DMS 273 (cell line): Measurements from ENCODE around the gene RAB17.

Experiments
- DNase-seq: peaks from one replicate; lab custom pipeline; 2025; ENCODE audit not compliant: unreplicated experiment; lab: John Stamatoyannopoulos, UW

The RAB17 gene, protein sequence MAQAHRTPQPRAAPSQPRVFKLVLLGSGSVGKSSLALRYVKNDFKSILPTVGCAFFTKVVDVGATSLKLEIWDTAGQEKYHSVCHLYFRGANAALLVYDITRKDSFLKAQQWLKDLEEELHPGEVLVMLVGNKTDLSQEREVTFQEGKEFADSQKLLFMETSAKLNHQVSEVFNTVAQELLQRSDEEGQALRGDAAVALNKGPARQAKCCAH

DNA sequence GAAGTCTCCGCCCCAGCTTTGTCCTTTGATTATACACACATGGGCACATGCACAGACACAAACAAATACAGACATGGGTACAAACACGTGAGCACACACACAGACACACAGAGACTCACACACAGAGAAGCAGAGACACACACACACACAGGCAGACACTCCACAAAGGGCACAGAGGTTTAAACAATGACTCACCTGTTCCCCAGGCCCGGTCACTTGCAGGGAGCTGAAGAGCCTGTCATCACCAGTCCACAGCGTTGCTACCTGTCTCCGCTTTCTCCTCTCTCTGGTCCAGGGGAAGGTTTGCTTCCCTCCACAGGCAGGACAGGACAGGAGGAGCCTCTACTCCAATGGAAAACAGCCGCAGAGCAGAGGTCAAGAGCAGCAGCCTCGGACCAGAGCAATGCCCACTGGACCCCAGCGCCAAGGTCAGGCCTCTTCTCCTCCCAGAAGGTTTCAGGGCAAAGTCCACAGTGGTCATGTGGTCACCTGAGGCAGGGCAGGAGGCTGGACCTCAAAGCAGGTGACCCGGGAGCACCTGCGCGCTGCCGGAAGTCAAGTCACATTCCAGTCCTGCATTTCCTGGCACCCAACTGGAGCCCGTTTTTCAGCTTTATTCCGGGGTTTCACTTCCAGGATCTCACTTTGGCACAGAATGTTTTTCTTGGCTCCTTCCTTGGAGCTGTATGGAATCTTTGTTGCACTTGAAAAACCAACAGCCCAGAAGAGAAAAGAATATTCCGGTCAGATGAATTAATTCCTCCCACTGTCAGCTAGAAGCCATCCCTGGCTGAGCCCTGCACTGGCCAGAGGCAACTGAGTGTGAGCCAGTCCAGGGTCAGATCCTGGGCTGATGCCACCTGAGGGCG, at the start of gene RAB17:
Gene RAB17, minus strand, starts transcription at position 463 of the 869 bp plus-strand sequence. CDS start 4,580 bp downstream, outside the sequence.
- DNase-seq: no peak

DNA sequence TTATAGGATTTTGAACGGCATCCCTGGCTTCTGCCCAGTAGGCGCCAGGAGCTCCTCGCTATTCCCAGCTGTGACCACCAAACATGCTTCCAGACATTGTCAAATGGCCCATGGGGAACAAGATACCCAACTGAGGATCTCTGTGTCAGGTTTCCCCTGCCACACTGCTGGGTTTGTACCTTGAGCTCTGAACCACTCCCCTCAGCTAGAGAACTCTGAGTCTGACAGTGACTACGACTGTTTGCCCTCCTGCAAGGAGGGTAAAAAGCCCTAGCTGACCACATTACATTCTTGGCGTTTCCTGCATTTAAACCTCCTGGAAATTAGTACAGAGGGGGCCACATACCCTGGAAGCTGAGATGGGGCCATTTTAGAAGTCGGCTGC, 49.3 kb upstream of the RAB17 start:
- DNase-seq: no peak

DNA sequence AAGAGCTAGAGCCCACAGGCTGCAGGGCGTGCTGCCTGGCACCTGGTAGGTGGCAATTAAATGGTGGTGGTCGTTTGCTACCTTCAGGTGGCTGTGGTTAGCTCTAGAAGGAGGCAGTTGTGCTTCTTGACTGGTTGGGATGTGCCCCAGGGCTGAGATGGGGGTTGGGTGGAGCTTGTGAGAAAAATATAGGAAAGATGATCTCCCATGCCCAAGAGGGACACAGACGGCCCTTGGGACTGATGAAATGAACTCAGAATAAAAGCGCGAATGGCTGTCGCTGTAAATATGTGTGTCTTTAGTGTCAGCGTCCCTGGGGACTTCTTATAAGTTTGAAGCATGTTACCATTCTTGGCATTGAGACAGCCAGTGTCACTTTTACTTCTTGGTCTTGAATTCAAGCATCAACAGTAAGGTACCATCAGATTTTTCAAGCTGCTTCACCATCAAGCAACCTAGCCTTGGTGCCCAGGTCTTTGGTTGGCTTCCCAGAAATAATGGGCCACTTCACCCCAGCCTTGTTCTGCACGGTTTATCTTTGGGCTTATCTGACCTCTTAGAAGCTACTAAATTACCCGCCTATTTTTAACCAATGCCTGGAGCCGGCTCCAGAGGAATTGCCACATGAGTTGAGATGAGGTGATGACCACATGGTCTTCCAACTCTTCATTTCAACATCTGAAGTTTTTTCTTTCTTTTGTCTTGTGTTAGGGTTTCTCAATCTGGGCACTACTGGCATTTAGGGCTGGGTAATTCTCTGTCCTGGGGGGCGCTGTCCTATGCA, 48.7 kb upstream of the RAB17 start:
- DNase-seq: no peak

DNA sequence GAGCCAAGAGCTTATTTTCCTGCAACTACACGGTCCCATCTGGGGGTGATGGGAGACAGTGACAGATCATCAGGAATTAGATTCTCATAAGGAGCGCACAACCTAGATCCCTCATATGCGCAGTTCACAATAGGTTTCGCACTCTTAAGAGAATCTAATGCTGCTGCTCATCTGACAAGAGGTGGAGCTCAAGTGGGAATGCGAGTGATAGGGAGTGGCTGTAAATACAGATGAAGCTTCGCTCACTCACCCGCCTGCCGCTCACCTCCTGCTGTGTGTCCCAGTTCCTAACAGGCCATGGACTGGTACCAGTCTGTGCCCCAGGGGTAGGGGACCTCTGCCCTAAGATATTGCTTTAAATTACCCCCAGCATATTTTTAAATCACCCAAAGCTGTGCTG, 47.6 kb upstream of the RAB17 start:
- DNase-seq: no peak

DNA sequence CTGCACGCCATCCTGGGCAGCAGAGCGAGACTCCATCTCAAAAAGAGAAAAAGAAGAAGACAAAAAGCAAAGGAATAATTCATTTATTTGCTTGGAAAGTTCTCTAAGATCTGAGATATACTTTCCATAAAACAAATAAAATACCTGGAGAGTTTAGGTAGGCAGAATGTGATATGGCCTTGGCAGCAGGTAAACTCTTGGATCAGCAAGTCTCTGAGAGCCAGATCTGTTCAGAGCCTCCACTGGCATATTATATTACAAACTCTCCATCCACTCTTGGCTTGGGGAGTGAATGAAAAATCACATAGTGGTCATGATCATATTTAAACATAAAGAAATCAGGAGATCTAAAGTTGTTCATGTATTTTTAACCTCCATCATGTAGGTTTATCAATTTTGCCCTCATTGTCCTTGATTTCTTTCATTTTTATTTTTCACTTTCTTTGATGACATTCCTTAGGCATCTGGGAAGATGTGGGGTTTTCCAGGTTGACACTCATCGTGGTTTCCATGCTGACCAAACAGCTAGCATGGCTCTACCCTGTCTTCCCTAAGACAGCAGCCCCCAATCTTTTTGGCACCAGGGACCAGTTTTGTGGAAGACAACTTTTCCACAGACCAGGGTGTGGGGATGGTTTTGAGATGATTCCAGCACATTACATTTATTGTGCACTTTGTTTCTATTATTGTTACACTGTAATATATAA, 47.0 kb upstream of the RAB17 start:
- DNase-seq: no peak

DNA sequence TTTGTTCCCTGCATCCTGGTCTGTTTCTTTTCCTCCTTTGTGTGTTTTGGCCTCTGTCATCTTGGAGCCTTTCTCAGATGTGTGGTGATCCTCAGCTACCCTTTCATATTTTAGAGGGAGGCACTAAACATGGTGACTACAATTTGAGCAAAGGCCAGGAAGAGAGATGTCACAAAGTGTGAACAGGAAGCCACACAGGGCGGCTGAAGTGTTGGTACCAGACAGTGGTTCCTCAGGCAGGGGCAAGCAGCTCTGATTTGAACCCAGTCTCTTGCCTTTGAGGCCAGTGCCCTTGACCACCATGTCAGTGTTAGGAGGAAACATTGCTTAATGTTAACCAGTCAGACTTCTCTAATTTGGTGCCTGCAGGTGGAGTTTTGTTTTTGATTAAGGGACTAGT, 46.0 kb upstream of the RAB17 start:
- DNase-seq: no peak

DNA sequence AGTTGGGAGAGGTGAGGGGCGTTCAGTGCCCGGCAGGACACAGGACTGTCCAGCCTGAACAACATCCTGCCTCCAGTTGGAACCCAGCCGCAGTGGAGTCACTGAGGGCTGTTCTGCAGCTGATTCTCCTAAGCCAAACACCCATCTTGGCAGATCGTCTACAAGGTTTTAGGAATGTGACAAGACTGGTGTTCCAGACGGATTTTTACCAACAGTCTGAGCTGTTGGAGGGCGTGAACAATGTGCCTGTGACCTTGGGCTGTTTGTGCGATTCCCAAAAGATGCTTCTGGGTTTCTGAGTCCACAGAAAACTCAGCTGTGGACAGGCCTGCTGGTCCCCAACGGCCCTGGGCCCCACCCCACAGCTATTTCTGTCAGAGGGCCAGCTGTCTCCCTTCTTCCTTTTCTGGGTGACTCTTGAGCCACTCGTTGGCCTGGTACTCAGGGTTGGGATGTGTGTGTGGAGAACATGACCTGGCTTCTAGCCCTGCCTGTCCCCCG, 42.6 kb upstream of the RAB17 start:
- DNase-seq: no peak

DNA sequence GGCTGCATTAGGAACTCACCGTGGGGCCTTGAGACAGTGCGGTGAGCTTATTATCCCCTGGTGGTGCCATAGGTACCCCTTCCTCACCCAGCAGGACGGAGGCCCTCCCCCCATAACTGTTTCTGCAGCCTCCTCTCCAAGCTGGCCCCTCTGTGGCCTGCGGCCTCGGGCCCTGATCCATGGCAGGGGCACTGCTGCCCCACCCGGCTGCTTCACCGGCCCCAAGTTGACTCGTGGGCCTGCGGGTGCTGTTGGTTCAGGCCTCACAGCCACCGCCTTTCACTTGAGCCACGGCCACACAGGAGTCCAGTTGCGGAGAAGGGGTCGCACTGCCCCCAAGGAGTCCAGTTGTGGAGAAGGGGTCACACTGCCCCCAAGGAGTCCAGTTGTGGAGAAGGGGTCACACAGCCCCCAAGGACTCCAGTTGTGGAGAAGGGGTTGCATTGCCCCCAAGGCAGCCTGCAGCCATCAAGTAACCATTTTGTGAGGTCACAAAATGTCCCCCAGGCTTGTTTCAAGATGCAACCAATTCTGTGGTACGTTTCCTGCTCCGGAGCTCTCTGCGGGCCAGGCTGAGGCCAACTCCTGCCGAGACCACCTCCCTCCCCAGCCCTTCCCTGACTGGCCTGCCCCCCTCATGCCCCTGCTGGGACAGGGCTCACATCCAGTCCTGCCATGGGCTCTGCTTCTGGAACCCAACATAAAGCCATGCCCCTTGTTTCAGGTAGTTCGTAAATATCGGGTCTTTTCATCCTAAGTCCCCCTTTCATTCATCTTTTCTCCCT, 41.5 kb upstream of the RAB17 start:
- no peak for DNase-seq

DNA sequence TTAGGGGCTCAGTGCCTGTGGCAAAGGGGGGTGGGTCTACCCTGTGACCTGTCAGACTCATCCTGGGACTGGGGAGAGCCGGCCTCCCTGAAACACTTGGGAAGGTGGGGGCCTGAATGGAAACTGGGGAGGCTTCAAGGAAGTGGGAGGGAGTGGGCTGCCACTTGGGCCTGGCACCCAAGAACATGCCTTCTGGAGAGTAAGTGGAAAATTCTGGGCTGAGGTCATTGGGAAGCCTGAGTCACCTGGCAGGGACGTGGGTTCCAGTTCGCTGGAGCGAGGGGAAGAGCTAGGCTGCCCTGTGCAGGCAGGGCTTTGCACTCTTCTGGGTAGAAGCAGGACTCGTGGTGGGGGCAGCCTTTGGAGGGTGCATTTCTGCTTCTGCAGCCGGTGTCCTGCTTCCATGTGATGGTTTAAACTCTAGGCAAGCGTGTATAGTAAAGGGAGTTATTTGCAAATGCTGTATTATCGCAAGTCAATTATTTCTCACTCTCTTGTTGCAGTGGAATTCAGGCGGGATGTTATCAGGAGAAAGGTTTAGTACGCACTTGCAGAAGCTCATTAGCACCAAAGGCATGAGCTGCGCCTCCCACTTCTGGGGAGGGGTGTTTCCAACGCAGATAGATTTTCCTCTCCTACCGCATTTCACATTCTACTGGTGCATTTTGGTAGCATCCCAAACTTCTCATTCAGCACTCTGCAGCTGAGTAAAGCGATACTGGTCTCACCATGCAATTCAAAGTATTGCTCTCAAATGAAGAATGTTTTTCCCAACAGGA, 40.7 kb upstream of the RAB17 start:
- DNase-seq: no peak

DNA sequence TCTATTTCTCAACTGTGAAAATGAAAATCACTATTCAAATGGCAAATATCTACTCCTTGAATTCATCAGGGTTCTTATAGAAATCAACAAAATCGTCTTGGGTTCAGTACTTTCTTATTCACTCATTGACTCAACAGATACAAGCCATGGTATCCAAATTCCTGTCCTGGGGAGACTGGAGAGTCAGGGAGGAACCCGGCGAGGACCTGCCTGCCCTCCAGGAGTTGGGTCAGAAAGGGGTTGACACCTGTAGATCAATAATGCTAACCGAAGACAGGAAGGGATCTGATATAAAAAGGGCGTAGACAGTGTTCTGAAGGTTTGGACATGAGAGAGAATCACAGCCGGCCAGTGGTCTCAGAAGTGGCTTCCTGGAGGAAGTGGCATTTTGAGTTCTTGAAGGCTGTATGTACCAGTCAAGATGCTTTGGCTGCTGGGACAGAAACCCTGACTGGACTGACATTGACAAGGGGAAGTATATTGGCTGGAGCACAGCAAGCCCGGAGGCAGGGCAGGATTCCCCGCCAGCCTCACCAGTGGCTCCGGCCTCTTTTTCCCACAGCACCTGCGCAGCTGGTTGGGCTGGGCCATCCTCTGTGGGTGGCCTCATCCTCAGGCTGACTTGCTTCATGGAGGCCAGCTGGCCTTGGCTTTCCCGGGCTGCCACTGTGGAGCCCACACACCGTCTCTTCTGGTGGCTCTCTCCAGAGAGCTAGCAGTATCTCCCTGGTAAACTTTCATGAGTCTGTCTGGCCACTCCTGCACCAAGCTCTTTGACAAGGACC, 39.9 kb upstream of the RAB17 start:
- no peak for DNase-seq

DNA sequence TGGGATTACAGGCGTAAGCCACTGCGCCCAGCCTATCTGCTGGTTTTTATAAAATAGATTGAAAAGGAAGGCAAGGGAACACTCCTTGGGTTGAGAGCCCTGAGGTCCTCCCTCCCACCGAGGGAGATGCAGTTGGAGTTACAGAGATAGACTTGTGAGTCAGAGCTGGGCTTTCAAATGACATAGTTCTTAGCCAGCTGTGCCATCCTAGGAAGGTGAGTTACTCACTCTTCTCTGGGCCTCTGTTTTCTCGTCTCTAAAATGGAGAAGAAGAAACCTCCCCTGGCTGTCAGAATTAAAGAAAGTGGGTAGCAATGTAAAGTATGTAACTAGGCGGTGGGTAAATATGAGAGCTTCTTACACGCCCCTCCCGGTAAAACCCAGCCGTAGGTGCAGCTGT, 39.2 kb upstream of the RAB17 start:
- DNase-seq: no peak

DNA sequence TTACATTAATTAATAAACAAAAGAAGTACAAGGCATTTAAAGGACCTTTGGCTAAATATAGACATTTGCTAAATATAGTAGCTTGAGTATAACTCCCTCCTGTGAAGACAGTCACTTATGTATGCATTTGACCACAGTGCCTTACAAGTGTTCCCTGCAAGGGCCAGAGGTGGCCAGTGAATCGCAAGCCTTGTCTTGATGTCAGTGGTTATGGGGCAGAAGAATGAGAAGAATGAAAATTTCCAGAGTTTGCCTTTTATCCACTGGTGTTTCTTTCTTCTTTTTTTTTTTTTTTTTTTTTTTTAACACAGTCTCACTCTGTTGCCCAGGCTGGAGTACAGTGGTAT, 38.6 kb upstream of the RAB17 start:
- DNase-seq: no peak

DNA sequence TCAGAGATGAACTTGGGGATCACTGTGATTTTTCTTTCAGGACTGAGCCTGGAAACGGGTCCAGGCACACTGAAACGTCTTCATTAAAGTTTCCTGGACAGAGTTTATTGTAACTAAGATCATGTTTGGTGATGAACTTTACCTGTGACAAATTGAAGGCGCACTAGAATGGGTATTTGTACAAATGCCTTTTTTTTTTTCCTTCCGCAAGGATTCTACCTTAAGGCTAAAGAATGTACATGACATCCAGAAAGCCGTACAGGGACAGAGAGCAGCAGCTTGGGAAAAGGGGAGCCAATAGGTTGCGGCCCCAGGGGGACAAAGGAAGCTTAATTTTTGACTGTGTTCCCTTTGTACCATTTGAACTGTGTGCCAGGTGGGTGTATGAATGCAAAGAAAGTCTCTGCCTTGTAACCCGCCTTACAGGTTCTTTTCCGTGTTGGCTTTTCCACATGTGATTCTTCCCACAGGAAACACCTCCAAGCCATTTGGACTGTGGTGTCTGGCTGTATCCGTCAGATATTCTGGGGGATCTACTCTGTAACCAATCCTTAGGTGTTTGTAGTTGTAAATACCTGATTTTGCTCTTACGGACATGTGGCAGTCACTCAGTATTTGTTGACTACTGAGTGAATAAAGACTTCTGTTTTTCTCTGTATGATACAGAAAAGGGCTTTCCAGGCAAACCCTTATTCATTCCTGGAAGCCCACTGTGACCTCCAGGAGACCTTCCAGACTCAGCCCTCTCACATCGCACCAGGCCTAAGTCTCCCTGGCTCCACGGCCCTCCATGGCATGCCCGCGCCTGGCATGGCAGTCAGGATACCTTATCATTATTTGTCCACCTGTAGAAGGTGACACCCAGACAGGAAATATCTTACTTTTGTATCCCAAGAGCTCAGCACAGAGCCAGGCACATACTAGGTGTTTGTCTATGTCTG, 38.0 kb upstream of the RAB17 start:
- no peak for DNase-seq

DNA sequence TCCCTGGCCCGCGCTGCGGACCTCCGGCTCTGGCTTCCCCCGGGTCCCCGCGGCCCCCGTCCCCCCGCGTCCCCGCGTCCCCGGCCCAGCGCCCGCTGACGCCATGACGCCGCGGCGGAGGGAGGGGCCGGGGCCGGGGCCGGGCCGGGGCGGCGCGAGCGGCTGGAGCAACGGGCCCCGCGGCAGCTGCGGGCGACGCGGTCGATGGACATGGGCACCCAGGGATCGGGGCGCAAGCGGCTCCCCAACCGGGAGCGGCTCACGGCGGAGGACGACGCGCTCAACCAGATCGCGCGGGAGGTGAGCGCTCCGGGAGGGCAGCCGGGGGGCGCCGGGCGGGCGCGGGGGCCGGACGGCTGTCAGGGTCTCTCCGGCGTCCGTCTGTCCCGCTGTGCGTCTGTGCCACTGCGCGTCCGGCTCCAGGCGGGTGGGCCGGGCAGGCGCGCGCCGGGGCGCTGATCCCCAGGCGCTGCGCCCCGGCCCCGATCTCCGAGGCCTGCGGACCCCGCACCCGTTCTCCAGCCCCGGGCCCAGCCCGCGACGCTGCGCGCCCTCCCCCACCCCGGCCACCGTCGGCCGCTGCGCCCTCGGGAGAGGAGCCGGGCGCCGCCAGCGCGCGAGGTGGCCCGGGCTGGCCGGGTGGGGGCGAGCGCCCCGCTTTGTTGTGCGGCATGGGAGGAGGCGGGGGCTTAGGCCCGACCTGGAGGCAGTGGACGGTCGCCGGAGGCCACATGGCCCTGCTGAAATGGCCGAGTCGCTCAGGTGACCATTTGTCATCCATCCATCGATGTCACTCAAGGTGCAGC, 37.1 kb upstream of the RAB17 start, which contains the start of gene LRRFIP1:
Gene LRRFIP1, plus strand, starts transcription at position 147 of the 806 bp plus-strand sequence. Its CDS starts 58 bp downstream, at position 205.
- DNase-seq: peak; percentile 47

DNA sequence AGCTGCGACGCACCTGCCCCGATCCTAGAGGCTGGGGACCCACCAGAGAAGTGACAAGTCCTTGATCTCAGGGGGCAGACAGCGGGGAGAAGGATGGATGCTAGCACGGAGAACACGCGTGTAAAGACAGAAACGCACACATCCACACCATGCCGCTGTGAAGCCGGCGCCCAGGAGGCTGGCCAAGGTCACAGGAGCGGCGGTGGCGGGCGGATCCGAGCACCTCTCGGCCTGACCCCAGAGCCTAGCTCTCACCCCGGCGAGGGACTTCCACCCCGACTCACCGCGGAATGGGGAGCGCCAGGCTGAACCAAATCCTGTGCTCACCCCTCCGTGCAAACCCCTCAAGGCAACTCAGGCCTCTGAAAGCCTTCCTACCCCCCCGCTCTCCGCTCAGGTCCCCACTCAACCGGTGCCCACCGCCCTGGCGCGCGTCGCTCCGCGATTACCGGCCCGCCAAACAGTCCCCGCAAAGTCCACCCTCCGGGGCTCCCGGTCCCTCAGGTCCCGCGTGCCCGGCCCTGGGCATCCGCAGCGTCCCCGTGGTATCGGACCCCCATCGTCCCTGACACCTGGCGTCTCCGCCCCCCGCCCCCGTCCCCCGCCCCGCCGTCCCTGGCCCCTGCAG, 36.4 kb upstream of the RAB17 start:
- DNase-seq: peak; percentile 38

DNA sequence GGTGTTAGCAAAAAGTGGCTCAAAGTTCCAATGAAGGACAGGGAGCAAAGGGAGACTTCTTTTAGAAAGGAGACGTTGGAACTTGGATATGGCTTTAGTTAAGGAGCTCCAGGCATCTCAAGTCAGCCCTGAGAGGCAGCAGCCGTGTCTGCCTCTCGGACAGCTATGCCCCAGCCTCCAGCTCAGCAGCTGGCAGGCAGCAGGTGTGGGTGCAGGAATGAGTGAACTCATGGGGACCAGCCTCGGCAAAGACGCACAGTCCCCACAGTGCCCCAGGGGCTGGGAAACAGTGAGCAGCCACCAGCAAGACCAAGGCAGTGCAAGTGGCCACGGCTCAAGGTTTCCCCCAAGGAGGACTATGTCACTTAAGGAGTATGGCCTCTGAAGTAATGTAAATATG, 35.2 kb upstream of the RAB17 start:
- DNase-seq: no peak
